ENCODE results near the gene COIL.

GRCh38 chr17:56979091-56979480 lies 18.2 kb upstream of the COIL start:
- TF ChIP-seq POLR2AphosphoS5 (IDR thresholded peaks at IDR 0.05; ENCODE audit: low read depth, low read length) = no peak
- no peak for TF ChIP-seq POLR2A (IDR thresholded peaks at IDR 0.05; ENCODE audit: low read depth, low read length)
- TF ChIP-seq TAF1 (IDR thresholded peaks at IDR 0.05; ENCODE audit: borderline replicate concordance, low read depth, low read length) = no peak
